ENCODE results near the gene ZBTB7B. TPM values are rescaled to one million over a fixed set of nuclear protein-coding genes. Genes with fewer than 3 reads are reported as not detected.

The ZBTB7B gene
- 18.6 TPM for total RNA-seq

GRCh38 chr1:155002464-155003226 is at the start of gene ZBTB7B:
Gene ZBTB7B, plus strand, starts transcription at chr1:155002802. Its CDS starts 11,859 bp downstream, at chr1:155014661.

GRCh38 chr1:154955718-154956543 is 46.7 kb upstream of the ZBTB7B start, which contains the start of gene PBXIP1:
Gene PBXIP1, minus strand, starts transcription at chr1:154956099. Its CDS starts 2,378 bp downstream, at chr1:154953721.

GRCh38 chr1:154961207-154962155 is 41.1 kb upstream of the ZBTB7B start, which contains the start of gene PYGO2:
Gene PYGO2, minus strand, starts transcription at chr1:154961782. Its CDS starts 206 bp downstream, at chr1:154961576.

GRCh38 chr1:154970631-154971340 is 31.8 kb upstream of the ZBTB7B start, which contains the start of gene SHC1:
Gene SHC1, minus strand, starts transcription at chr1:154970747. Its CDS starts 221 bp downstream, at chr1:154970526.

GRCh38 chr1:154974102-154974807 is 28.3 kb upstream of the ZBTB7B start, which contains the start of gene CKS1B:
Gene CKS1B, plus strand, starts transcription at chr1:154974681. Its CDS starts 65 bp downstream, at chr1:154974746.

GRCh38 chr1:154982897-154983648 is 19.5 kb upstream of the ZBTB7B start, which contains the start of gene FLAD1:
Gene FLAD1, plus strand, starts transcription at chr1:154983344. Its CDS starts 351 bp downstream, at chr1:154983695.

GRCh38 chr1:154993572-154994268 is 8.9 kb upstream of the ZBTB7B start, which contains the start of gene LENEP:
Gene LENEP, plus strand, starts transcription at chr1:154993586. Its CDS starts 22 bp downstream, at chr1:154993608.

GRCh38 chr1:155033524-155033923 is 30.9 kb downstream of the ZBTB7B start, which contains the start of the genes DCST1 and DCST2:
Gene DCST1, plus strand, starts transcription at chr1:155033824. Its CDS starts 213 bp downstream, at chr1:155034037.
Gene DCST2, minus strand, starts transcription at chr1:155033781. Its CDS starts 80 bp downstream, at chr1:155033701.

GRCh38 chr1:155050560-155051341 is 48.1 kb downstream of the ZBTB7B start, which contains the start of gene ADAM15:
Gene ADAM15, plus strand, starts transcription at chr1:155051316. Its CDS starts 71 bp downstream, at chr1:155051387.

GRCh38 chr1:155063550-155064110 is 61.0 kb downstream of the ZBTB7B start, which contains the start of gene EFNA4:
Gene EFNA4, plus strand, starts transcription at chr1:155063740. Its CDS starts 84 bp downstream, at chr1:155063824.

Small RNAs within 50 kb of the gene (small RNA-seq; reads per million reads assigned to genes)
- not detected for gene MIR4258 (ENCODE audit: low replicate concordance)

Other genes starting within 250 kb of the ZBTB7B start
- 5.3 TPM for gene KCNN3, start 132.5 kb upstream of the ZBTB7B start, total RNA-seq
- 15.4 TPM for gene PMVK, start 66.1 kb upstream of the ZBTB7B start, total RNA-seq
- gene PBXIP1, start 46.7 kb upstream of the ZBTB7B start, total RNA-seq, result 122 TPM
- gene PYGO2, start 41.0 kb upstream of the ZBTB7B start, total RNA-seq, result 22.4 TPM
- 56.2 TPM for gene SHC1, start 32.1 kb upstream of the ZBTB7B start, total RNA-seq
- 33.5 TPM for gene CKS1B, start 28.1 kb upstream of the ZBTB7B start, total RNA-seq
- 18.3 TPM for gene FLAD1, start 19.5 kb upstream of the ZBTB7B start, total RNA-seq
- not detected for gene LENEP, start 9.2 kb upstream of the ZBTB7B start, total RNA-seq
- 0.53 TPM for gene DCST2, start 31.0 kb downstream of the ZBTB7B start, total RNA-seq
- not detected for gene DCST1, start 31.0 kb downstream of the ZBTB7B start, total RNA-seq
- gene ADAM15, start 48.5 kb downstream of the ZBTB7B start, total RNA-seq, result 49.9 TPM
- 11.8 TPM for gene EFNA4, start 60.9 kb downstream of the ZBTB7B start, total RNA-seq
- 6.0 TPM for gene EFNA3, start 76.0 kb downstream of the ZBTB7B start, total RNA-seq
- 74.2 TPM for gene EFNA1, start 125.1 kb downstream of the ZBTB7B start, total RNA-seq
- gene SLC50A1, start 133.1 kb downstream of the ZBTB7B start, total RNA-seq, result 33.7 TPM
- gene DPM3, start 137.7 kb downstream of the ZBTB7B start, total RNA-seq, result 33.9 TPM
- gene KRTCAP2, start 170.5 kb downstream of the ZBTB7B start, total RNA-seq, result 80.7 TPM
- gene TRIM46, start 171.0 kb downstream of the ZBTB7B start, total RNA-seq, result 2.3 TPM
- gene THBS3, start 205.1 kb downstream of the ZBTB7B start, total RNA-seq, result 27.5 TPM
- gene MTX1, start 205.9 kb downstream of the ZBTB7B start, total RNA-seq, result 41.6 TPM

All from metanephros (tissue), 2 donors.